Activated T-cell treated with anti-CD3 and anti-CD28 coated beads, Interleukin-2, amount 50 U/mL, for 48 hours (primary cell): ENCODE data around the gene KLRD1.
"Not testable (repeated sequence)": the region's sequence is repeated elsewhere in the genome, so short reads cannot be mapped to it uniquely, and the experiment has no call there.

ENCODE experiments used
- DNase-seq, 2 experiments: peaks; one replicate each; pipeline ENCODE4 v3.0.0-alpha.2; 2020

Gene KLRD1

GRCh38 chr12:10339053-10339840 lies 31.6 kb downstream of the KLRD1 start:
- no peak for DNase-seq

DNA sequence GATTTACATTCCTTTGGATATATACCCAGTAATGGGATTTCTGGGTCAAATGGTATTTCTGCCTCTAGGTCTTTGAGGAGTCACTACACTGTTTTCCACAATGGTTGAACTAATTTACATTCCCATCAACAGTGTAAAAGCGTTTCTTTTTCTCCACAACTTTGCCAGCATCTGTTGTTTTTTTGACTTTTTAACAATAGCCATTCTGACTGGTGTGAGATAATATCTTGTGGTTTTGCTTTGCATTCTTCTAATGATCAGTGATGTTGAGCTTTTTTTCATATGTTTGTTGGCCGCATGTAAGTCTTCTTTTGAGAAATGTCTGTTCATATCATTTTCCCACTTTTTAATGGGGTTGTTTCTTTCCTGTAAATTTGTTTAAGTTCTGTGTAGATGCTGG lies 33.3 kb downstream of the KLRD1 start:
- DNase-seq = not testable (repeated sequence)

DNA sequence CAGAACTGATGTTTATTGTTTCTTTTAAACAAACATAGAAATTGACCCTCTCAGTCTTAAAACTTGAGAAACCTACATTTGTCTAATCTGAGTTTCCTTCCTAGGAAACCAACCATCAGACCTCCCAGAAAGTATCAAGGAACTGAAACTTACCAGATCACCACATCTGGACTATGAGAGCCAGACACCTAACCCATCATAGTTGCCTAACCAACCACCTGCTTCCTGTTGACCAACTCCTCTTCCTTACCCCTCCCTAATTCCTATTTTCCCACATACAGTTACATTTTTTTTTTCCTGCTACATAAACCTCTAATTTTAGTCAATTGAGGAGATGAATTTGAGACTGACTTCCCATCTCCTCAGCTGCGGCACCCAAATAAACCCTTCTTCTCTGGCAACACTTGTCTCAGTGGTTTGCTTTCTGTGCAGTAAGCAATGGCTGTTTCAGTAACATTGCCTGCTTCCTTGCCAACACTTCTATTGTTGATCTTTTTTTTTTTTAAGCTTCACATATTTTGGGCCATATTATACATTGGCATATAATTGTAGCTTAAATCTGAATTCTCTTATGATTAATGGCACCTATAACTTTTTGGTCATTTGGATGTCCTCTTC lies 34.3 kb downstream of the KLRD1 start:
- DNase-seq = no peak

DNA sequence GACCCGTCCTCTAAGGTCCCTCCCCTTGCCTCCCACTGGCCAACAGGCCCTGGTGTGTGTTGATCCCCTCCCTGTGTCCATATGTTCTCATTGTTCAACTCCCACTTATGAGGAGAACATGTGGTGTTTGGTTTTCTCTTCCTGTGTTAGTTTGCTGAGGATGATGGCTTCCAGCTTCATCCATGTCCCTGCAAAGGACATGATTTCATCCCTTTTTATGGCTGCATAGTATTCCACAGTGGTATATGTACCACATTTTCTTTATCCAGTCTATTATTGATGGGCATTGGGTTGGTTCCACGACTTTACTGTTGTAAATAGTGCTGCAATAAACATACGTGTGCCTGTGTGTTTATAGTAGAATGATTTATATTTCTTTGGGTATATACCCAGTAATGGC lies 43.8 kb downstream of the KLRD1 start:
- not testable (repeated sequence) for DNase-seq

GRCh38 chr12:10354071-10354470 lies 46.4 kb downstream of the KLRD1 start:
- DNase-seq = no peak

- DNase-seq = no peak
Measured at GRCh38 chr12:10354502-10354901, 46.8 kb downstream of the KLRD1 start.

GRCh38 chr12:10358131-10358530 lies 50.5 kb downstream of the KLRD1 start:
- no peak for DNase-seq

DNA sequence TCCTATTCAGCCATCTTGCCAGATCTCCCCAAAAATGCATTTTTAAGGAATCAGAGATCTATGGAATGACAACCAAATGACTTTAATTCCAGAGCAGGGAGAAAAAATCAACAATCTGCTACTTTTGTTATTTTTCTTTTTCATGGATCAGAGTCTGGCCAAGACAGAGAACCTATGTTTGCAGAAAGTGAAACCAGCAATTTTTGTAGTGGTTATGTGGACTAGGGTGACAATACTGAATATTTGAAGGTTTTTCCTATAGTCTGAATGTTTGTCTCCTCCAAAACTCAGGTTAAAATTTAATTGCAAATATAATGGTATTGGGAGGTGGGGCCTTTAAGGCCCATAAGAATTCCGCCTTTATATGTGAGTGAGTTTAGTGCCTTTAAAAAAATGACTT lies 51.3 kb downstream of the KLRD1 start:
- DNase-seq = no peak

- DNase-seq = no peak
Measured at GRCh38 chr12:10361084-10361483, 53.4 kb downstream of the KLRD1 start.

DNA sequence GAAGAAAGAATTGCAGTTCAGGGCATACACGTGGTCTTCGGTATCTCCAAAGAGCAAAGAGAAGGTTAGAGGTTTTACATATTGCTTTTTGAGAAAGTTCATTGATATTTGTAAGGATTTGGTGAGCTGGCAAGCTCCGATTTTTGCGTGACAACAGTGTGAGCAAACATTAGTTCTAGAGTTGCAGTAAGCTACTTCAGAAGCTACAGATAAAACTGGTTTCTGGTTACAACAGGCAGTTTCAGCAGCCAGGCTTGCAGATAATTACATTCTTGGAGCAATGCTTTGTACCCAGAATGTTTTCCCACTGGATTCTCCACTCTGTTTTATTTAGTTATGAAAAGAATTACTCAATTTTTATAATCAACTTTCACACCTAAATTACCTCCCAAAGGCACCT lies 54.0 kb downstream of the KLRD1 start:
- no peak for DNase-seq

- DNase-seq = no peak
Measured at GRCh38 chr12:10362325-10362724, 54.7 kb downstream of the KLRD1 start.

- DNase-seq = no peak
Measured at GRCh38 chr12:10362828-10363657, 55.4 kb downstream of the KLRD1 start.

GRCh38 chr12:10363658-10363913 lies 55.9 kb downstream of the KLRD1 start:
- DNase-seq = no peak

DNA sequence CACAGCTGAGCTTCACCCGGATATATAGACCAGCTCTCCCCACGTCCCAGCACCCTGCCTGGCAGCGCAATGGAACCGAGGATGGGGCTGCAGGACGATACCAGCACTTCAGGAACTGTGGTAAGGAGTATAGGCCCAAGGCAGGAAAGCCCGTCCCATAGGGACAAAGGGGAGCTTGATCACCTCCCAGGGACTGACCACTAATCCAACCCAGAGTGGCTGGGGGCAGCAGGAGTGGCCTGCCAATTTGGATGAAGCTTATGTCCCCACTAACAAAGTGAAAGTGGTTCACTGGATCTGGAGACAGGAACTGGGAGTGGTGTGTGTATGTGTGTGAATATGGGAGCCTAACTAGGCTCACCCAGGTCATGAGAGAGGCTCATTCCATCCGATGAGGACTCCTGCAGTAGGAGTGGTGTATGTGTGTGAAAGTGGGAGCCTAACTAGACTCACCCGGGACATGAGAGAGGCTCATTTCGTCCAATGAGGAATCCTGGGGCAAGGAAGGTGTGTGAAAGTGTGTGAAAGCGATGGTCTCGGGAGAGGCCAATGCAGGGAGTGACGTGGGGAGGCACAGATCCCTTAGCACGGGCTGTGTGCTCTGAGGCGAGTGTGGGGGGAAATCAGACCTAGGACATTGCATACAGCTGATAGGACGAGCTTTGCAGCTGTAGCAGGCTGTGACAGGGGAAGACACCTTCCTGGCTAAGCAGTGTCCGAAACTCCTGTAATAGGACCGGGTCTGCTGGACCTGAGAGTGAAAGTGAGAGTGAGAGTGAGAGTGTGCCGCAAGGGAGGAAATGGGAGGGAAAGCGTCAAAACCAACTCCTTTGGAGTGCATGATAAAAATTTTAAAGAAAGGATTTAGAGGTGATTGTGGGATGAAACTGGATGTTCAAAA lies 56.5 kb downstream of the KLRD1 start:
- peak; percentile 56 to 59 for DNase-seq

DNA sequence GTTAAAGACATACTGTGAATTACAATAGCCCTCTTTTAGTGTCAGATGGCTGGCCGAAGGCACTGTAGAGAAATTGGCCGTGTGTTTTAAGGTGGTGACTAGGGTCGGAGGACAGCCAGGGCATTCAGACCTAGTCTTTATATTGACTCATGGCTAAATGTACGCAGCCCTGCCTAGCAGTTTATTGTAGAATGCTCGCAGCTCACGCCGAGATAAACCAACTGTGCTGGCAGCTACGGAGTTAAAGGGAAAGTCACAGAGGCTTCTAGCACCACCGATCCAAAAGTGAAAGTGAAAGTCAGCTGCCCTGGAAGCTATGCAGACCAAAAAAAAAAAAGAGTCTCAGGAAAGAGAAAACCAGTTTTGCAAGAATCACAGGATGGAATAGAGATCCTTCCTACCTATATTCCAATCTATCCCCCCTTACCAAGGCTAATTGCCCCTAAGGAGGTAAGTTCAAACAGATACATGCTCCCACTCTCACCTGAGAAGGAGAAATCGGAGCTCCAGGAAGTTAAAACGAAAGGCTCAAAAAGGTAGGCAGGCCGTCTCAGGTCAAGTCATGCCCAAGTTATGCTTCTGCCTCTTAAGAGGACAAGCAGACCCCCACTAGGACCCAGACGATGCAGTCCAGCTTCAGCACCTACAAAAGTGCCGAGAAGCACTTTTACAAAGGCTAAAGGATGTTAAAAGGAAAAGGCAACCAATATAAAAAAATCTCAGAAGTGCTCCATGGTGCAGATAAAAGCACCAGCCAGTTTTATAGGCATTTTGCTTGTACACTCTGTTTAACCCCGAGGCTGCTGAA lies 57.3 kb downstream of the KLRD1 start:
- DNase-seq = peak; percentile 54 to 66

- no peak for DNase-seq
Measured at GRCh38 chr12:10365696-10366405, 58.2 kb downstream of the KLRD1 start.

- no peak for DNase-seq
Measured at GRCh38 chr12:10366875-10367274, 59.2 kb downstream of the KLRD1 start.

GRCh38 chr12:10367714-10368113 lies 60.0 kb downstream of the KLRD1 start:
- not testable (repeated sequence) for DNase-seq

DNA sequence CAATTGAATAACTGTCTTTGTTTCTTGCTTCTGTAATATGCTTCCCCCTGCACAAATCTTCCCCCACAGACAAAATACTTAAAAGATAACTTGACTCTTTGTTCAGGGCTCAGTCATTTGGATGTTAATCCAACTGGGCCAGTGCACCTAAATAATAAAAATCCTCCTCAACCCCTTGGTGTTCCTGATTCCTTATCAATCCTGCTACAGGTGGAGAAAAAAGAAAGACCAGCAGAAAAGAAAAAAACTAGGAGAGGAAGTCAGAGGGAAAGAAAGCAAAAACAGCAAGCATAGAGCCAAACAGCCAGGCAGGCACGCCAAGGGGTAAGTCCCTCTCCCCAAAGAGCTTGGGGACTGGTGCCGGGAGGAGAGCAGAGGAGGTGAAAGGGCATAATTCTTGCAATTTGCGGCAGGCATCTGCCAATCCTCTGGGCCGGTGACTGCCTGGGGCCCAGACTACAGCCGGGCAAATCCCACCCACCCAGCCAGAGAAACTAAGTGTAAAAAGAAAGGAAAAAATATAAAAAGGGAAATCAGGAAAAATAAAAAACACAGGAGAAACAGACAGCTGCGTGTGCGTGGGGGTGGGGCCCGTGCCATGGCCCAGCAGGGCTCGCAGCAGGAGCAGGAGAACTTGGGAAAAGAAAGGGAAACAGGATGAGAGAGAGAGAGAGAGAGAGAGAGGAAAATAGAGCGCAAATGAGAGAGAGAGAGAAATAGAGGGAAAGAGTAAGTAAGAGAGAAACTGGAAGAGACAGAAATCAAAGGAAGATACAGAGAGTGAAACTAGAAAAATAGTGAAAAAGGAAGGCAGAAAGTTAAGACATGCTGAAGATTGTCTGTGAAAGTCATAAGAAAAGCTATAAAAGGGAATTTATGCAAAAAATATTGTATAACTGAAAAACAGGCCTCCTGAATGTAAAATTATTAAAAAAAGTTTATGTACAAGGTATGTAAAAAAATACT lies 60.8 kb downstream of the KLRD1 start:
- DNase-seq = no peak
